Measurements from ENCODE around the gene SDS.

GRCh38 chr12:113392520-113392919 lies 11.2 kb downstream of the SDS start:
- TF ChIP-seq CTCF (IDR thresholded peaks at IDR 0.05; ENCODE audit: low read depth, low read length) (no peak), MAX (IDR thresholded peaks at IDR 0.05; ENCODE audit: low read depth, low read length) (no peak), POLR2A (IDR thresholded peaks at IDR 0.05; ENCODE audit: extremely low read depth, insufficient read length) (no peak), MYC (IDR thresholded peaks at IDR 0.05; ENCODE audit: low read depth, low read length) (no peak)

All from NB4 (cell line).